ENCODE measurements around the gene SRD5A2.
"Not testable (repeated sequence)": the region's sequence is repeated elsewhere in the genome, so short reads cannot be mapped to it uniquely, and the experiment has no call there.

DNA sequence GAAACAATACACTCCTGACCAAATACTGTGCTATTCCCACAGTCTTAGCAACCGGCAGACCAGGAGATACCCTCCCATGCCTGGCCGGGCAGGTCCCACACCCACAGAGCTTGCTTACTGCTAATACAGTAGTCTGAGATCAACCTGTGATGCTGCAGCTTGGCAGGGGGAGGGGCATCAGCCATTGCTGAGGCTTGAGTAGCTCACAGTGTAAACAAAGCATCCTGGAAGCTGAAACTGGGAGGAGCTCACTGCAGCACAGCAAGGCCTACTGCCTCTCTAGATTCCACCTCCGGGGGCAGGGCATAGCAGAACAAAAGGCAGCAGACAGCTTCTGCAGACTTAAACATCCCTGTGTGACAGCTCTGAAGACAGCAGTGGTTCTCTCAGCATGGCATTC, 91.4 kb downstream of the SRD5A2 start:
- TF ChIP-seq CTCF, POLR2A (IDR thresholded peaks at IDR 0.05): not testable (repeated sequence)

Measured in tibial nerve (tissue), 3 donors.